GM21423 (cell line): ENCODE results near the gene SCN4B.

Experiments used
- ATAC-seq: cut with Tn5 transposase; IDR thresholded peaks from one replicate; pipeline ENCODE4 v1.9.1; 2021; ENCODE audit warnings: mild to moderate bottlenecking, moderate library complexity; ENCODE audit not compliant: unreplicated experiment

The SCN4B gene

DNA sequence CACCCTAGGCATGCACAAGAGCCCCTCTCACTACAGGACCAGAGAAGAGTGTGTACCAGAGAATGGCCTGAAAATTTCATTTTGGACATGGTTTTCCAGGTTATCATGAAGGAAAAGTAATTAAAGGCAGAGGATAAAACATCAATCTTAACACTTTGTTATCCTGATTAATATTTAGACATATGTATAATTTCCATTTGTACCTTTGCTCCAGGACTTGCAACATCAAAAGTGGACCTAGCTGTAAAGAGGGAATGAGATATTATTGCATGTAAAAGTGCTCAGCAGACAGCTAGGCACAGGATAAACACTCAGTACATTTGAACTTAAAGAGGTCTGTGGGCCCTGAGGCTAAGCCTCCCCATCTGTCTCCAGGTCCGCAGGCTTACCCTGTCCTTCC is 2.0 kb upstream of the SCN4B start:
- no peak for ATAC-seq

DNA sequence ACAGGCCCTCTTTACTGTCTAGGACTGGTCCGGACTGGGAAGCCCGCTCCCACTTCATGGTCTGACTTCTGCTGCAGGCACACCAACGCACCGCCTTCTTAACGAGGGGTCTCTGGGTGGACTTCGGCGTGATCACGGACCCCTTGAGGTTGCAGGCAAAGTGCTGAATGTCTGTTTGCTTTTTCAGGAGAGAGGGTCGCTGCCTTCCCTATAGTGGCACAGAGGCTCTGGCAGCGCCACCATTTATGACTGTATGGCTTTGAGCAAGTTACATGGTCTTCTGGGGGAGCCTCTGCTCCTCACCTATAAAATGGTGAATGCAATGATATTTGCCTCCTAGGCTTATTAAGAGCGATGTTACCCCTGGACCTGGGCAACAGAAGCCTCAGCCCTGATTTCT is 1.4 kb upstream of the SCN4B start:
- no peak for ATAC-seq

DNA sequence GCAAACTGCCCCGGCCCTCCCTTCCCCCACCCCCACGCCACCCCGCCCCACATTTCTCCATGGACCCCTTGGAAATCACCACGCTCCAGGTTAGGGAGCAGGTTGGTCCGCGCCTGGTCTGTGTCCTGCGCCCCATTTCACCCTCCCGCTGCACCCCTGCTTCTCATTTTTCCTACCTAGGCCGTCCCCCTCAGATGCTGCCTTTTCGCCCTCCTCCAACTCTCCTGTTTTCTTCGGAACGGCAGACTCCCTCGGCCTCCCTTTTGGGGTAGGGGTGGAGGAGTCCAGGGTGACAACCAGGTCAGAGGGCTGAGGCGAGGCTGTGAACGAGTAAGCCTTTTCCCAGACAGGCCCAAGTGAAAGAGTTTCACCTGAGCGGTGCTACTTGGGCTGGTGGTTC is 893 bp upstream of the SCN4B start:
- ATAC-seq = no peak

DNA sequence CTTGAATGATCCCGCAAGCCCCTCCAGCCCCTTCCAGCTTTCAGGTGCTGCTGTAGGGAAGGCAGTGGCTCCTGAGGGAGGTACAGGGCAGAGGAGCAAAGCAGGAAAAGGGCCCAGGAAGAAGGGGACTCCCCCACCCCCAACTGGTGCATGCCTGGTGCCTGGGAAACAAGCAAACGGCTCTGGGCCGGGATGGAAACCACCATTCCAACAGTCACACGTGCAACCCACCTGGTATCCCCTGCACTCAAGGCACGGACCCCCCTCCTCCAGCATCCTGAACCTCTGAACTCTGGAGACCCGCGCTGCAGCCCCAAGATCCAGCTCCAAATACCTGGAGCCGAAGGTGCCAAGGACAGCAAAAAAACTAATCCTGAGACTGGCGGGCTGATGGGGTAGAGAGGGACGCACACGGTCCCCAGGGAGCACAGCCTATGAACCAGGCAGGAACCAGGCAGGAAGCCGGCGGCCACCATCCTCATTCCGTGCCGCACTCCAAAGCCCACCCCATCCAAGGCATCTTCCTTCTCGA is 537 bp downstream of the SCN4B start:
- no peak for ATAC-seq

DNA sequence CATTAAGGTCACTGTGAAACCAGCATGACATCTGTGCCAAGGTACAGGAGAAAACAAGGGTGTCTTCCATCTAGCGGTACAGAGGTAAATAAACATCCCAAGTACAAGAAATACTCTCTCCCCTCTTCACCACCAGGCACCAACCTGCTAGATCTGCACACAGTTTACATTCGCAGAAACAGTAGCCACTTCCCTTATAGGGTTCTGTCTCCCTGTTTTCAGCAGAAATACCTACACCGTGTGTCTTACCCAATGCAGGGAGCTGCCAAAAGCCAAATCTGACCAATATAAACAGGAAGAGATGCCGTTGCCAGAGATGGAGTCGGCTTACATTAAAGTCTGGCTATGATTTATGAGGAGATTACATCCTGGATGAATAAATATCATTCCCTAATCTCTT is 1.2 kb downstream of the SCN4B start:
- ATAC-seq = no peak

DNA sequence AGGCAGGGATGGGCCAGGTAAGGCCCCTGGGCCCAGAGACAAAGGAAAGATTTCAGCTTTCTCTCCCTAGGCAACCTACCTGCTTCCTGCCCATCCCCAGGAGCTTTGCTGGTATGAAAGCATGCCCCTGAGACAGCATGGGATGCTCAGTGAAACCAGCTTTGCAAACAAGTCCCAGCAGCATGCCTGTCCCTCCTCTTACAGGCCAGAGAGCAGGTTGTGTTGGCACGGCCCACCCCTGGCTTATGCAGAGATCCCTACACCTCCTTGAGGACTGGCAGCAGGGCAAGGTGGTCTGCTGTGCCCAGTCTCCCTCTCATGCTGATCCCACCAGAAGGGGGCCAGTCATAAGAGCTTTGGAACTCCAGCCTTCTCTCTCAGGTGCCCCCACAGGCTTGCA is 3.1 kb downstream of the SCN4B start:
- no peak for ATAC-seq

DNA sequence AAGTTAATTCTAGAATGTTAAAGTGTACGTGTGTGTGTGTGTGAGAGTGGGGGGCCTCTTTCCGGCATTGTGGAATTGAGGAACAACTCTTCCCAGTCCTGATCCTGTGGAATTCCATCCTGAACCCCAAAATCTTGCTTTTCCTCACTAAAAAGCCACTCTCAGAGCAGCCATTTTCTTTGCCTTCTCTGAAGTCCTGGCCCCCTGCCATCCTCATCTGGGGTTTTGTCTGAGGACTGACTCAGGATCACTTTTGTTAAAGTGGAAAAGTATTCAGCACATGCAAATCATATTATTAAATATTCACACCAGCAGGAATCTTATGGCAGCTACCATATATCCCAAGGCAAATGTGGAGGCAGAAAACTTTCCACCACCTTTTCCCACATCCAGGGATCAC is 3.8 kb downstream of the SCN4B start:
- ATAC-seq = no peak

DNA sequence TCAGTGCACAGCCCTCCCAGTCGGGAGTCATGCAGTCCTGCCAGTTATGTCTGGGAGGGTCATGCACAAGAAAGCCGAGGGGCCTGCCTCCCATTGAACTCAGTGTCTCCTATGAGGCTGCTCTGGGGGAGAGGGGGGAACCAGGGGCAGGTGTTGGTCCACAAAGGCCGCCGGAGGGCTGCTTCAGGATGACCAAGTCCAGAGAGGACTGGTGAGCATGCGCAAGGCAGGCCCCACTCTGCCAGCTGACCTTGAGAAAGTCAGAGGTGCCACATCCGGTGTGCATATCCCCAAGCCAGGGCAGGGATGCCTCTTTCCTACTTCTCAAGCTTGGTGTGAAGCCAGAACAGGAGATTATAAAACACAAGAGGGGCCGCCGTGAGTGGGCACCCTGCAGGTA is 4.4 kb downstream of the SCN4B start:
- no peak for ATAC-seq

DNA sequence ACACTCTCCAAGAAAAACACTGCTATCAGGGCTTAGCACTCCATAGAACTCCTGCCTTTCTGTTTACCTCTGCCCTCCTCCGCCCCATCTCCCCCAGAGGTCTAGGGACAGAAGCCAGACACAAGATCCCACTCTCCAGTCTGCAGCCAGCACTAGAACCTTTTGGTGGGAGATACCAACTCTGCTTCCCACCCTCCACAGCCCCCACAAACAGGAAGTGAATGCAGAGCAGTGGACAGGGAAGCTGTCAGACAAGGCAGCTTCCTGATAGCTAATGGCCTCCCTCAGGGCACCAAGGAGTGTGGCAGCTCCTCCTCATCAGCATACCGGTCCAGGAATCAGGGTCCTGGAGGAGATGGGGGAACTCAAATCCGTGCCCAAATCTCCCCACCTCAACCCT is 5.1 kb downstream of the SCN4B start:
- ATAC-seq = no peak

DNA sequence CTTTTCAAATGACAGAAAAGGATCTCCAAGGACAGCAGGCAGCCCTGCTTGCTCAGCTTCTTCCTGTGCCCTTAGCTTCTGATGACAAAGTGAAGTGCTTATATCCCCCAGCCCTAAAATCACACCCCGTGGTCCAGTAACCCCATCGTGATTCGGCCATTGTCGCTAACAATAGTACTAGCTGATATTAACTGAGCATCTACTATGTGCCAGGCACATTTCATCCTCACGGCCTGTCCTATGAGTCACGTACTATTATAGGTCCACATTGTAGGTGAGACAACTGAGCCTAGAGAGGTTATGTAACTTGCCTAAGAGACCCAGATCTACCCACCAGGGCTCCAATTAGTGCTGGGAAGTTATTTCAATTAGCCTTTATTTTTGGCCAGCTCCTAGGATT is 6.1 kb downstream of the SCN4B start:
- ATAC-seq = no peak

DNA sequence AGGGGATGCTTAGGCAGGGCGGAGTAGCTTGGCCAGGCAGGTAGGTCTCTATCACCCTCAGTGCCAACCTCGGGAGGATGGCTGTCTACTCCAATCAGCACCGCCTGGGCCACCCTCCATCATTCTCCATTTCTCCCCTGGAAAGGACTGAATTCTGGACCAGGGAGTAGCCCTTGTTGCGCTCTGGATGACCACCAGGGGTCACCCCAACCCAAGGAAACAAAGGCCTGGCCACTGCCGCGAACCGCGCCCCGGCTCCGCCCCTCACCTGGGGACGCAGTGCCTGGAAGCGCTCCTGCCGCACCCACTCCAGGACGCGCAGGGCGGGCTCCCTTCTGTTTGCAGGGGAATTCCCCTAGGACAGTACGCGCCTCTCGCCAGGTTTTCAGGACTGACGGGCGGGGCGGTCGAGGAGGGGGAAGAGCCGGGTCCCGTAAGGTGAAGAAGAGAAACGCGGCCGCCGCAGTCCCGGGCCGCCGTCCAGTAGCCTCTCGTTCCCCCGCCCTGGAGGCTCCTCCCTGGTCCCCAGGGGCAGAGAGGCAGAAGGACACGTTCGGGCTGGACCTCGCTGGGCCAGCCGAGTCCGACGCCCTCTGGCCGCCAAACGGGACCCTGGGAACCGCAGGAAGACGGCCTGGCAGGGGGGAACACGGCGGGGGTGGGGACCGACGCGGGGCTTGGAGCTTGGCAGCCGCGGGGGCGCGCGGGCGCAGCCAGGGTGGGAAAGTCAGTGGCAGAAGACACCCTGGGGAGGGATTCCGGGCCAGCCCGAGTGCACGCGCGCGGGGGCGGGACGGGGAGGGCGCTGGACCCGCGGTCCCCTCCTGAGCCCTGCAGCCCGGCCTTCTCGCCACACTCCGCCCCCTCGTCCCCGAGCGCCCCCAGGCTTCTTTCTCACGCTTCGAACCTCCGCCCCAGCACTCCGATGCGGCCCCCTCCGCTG is 7.1 kb downstream of the SCN4B start:
- peak; percentile 85 for ATAC-seq

DNA sequence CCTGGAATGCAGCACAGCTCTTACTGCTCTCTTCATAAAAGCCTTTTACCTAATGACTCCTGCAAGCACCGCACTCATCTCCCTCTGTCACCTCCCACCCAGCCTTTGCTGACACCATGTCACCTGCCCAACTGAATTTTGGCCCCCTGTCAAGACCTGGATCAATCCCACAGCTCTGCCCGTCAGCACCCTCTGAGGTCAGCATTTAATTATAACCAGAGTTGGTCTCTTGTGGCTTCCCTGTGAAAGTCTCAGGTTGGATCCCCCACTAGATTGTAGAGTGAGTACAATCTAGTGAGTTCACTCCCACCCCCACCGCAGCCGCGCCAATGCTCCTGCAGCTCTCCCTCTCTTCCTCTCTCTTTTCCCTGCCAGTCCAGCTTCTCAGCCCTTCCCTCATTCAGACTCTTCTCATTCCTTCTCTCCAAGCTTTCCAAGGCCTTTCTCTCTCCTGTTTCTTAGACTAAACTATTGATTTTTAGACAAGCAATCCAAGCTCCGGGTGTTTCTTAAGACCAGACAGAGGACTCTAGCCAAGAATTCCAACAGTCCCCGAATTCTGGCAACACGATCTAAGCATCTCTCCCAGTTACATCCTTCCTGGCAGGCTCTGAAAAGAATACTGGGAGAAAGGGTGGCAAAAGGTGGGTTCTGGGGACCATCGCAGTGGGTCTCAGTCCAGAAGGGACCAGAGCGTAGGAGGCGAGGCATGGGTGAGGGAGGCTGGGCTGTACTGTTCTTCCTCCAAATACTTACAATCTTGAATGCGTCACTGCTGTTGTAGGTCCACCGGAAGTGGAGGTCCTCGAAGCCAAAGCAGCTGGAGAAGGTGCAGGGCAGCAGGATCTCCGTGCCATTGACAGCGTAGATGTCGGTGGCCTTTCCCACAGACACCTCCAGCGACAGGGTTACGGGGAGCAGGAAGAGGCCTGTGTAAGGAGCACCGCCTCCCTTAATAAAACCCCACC is 8.0 kb downstream of the SCN4B start:
- ATAC-seq = no peak

DNA sequence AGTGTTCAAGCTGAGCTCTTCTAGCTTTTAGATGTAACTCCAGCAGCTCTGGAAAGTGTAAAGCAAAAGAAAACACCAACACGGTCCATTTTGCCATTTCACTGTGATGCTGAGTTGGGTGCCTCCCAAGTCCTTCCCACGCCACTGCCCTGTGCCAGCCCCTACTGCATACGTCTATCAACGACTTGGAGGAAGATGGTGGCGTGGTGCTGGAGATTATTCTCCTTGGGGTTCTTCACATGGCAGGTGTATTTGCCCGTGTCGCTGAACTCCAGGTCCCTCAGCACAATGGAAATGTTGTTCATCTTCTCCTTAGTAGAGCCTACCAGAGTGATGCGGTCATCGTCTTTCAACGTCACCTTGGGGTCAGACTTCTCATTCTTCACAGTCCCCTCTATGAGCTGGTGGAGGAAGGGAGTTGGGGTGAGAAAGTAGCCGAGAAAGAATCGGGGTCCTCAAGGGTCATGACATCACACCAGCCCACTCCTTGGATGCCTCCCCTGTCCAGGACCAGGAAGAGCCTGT is 8.9 kb downstream of the SCN4B start:
- no peak for ATAC-seq

DNA sequence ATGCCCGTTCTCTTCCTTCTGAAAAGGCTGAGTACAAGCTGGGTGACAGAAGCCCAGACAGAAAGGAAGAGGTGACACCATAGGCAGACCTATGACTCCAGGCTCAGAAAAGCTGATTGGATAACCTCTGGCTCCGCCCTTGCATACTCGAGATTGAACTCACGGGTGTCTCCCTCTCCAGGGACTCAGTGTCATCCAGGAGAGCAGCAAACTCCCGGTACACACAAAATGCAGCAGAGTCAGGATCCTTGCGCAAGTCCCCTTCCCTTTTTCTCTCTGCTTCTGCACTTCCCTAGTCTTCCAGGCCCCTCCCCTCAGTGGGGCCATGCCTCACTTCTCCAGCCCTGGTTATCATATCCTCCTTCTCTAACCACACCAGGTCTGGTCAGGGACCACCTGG is 9.8 kb downstream of the SCN4B start:
- ATAC-seq = no peak

DNA sequence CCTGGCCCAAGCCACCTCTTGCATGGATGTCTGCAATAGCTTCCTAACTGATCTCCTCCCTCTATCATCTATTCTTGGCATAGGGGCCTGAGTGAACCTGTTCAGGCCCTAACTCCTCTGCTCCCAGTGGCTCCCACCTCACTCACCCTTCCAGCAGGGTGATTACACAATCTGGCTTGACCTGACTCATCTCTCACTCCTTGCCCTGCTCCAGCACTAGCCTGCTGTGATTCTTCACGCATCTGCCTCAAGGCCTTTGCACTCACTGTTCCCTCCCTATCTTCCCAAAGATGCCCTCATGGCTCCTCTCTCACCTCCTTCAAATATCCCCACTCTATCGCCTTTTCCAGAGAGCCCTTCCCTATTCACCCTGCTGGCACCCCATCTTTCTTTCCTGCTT is 10.5 kb downstream of the SCN4B start:
- ATAC-seq = no peak

DNA sequence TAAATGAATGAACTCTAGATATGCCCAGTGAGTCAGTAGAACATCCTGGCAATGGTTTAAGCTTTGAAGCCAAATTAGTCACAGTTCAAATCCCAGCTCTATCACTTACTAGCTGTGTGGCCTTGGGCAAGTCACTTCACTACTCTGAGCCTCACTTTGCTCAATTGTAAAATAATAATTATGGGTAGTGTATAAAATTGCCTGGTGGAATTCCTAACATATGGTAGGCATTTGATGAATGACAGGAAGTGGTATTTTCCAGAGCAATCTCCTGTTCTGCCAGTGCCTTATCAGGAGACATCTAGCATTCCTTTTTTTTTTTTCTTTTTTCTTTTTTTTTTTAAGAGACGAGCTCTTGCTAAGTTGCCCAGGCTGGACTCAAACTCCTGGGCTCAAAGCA is 13.0 kb downstream of the SCN4B start:
- no peak for ATAC-seq

DNA sequence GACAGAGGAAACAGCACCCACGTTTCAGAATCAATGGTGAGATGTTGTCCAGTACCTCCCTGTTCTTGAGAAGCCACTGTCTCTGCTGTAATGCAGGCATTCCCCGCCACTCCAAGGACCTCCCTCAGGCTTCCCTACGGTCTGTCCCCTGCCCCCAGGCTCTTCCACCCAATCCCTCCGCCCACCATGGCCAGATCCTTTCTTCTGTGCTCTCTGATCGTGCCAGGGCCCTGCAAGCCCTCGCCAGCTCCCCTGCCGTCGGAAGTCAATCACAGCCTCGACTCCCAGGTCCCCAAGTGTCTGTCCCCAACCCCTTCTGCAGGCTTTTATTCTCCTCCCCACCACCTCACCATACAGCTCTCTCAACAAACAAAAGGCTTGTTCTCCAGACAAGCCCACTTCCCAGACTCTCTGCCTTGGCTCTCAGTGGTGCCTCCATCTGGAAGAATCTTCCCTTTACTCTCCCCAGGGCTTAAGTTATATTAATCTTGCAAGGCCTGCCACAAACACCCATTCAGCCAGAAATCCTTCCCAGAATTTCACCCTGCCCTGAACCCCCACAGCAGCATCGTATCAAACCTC is 13.7 kb downstream of the SCN4B start:
- ATAC-seq = no peak

DNA sequence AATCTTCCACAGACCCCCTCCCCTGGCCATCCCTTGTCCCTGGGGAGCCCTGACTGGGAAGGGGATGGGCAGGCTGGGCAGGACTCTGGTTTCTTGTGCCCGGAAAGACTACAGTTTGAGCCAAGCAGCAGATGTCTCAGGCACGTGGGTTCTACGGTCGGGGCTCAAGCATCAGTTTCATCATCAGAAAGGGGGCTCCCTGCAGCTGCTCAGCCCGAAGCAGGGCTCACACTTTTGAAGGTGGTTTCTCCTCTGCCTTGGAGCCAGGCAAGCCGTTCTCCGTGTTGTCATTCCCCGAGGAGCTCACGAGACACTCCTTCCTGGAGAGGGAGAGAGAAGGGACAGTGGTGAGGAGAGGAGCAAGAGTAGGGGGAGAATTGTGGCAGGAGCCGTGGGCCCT is 15.8 kb downstream of the SCN4B start:
- no peak for ATAC-seq

DNA sequence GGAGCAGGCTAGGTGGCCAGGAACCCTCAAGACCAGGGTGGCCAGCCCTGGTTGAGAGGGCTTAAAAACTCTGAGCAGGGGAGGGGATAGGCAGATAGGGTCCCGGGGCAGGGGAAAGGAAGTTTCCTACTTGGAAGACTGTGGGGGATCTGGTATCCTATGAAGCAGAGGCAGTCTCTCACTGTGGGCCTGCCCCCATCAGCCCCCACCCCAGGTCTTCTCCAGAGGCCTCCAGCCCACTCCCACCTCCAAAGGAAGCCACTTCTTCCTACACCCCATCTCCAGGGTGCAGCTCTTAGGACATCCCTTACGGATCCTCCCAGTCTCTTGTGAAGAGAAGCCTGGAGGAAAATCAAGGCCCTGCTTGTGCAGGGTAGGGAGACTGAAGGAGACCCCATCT is 16.3 kb downstream of the SCN4B start:
- no peak for ATAC-seq

DNA sequence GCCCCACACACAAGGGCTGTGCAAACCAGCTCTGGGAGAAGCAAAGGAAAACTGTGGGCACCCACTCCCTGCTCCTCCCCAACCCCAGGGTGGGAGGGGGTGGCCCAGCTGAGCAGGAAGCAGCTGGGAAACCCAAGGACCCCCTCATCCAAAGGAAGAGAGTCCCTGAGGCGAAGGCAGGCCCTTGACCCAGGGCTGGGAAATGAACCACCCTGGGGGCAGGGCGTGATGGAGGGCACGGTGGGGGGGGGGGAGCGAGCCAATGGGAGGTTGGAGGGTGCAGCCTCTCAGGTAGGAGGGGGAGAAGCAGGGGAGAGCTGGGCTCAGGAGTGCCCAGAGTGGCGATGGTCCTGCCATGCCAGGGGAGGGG is 16.8 kb downstream of the SCN4B start:
- ATAC-seq = no peak
